DND-41 (cell line): ENCODE measurements around the gene RUVBL2.

Experiments used
- ATAC-seq: fragments of 200-7000 bp; cut with Tn5 transposase; 3 replicates; pipeline ENCODE4 v1.9.1; 2021; ENCODE audit warnings: low read depth; ENCODE audit not compliant: insufficient read depth
- DNase-seq: peaks from one replicate; pipeline ENCODE4 v3.0.0-alpha.2; 2020
- H2AFZ ChIP-seq: 2 replicates; pipeline ENCODE4 v1.6.0; 2012; ENCODE audit warnings: low read depth, low read length
- H3K27ac ChIP-seq: 2 replicates; pipeline ENCODE4 v1.5.1; 2012; ENCODE audit warnings: low read length, inconsistent platforms
- H3K27me3 ChIP-seq: fragments of 200-600 bp; sonication (generic); 2 replicates; pipeline ENCODE4 v1.6.0; 2012; ENCODE audit warnings: low read length, mild to moderate bottlenecking, inconsistent platforms; ENCODE audit not compliant: insufficient read depth, poor library complexity
- H3K36me3 ChIP-seq: 2 replicates; pipeline ENCODE4 v1.5.1; 2012; ENCODE audit warnings: low read length, inconsistent platforms; ENCODE audit not compliant: insufficient read depth
- H3K4me1 ChIP-seq: 2 replicates; pipeline ENCODE4 v1.5.1; 2012; ENCODE audit warnings: mild to moderate bottlenecking, low read length; ENCODE audit not compliant: insufficient read depth
- H3K4me2 ChIP-seq: 2 replicates; pipeline ENCODE4 v1.6.0; 2012; ENCODE audit warnings: mild to moderate bottlenecking, moderate library complexity, low read length, inconsistent platforms; ENCODE audit not compliant: insufficient read depth
- H3K4me3 ChIP-seq, 2 experiments: fragments of 200-600 bp in 1 of 2; shearing (Covaris generic) in 1 of 2; 2 replicates each; pipeline ENCODE4 v1.5.1; 2012 to 2016; ENCODE audit warnings: inconsistent platforms in 2 of 2, low read length in 2 of 2, mild to moderate bottlenecking in 2 of 2, low read depth in 1 of 2, moderate library complexity in 1 of 2
- H3K79me2 ChIP-seq: 2 replicates; pipeline ENCODE4 v1.6.0; 2012; ENCODE audit warnings: low read length, inconsistent platforms; ENCODE audit not compliant: insufficient read depth
- H3K9ac ChIP-seq: 2 replicates; pipeline ENCODE4 v1.6.0; 2012; ENCODE audit warnings: low read depth, mild to moderate bottlenecking, inconsistent platforms, low read length, moderate library complexity
- H3K9me3 ChIP-seq: 2 replicates; pipeline ENCODE4 v1.5.1; 2012; ENCODE audit warnings: low read length, moderate library complexity, mild to moderate bottlenecking, inconsistent platforms; ENCODE audit not compliant: insufficient read depth, severe bottlenecking
- H4K20me1 ChIP-seq: 2 replicates; pipeline ENCODE4 v1.6.0; 2012; ENCODE audit warnings: low read length; ENCODE audit not compliant: insufficient read depth
- EZH2 ChIP-seq: IDR thresholded peaks from 3 replicates; pipeline ENCODE4 v1.6.1; 2012; ENCODE audit warnings: borderline replicate concordance, low read depth, mild to moderate bottlenecking, moderate library complexity, low read length, inconsistent platforms; ENCODE audit not compliant: severe bottlenecking
- TF ChIP-seq, protein P1 (sequence below): IDR thresholded peaks from 2 replicates; pipeline ENCODE4 v1.5.1; 2012; ENCODE audit warnings: borderline replicate concordance, low read length, moderate library complexity, mild to moderate bottlenecking; ENCODE audit not compliant: poor library complexity, severe bottlenecking; ENCODE audit errors: extremely low read depth

RUVBL2 gene

DNA sequence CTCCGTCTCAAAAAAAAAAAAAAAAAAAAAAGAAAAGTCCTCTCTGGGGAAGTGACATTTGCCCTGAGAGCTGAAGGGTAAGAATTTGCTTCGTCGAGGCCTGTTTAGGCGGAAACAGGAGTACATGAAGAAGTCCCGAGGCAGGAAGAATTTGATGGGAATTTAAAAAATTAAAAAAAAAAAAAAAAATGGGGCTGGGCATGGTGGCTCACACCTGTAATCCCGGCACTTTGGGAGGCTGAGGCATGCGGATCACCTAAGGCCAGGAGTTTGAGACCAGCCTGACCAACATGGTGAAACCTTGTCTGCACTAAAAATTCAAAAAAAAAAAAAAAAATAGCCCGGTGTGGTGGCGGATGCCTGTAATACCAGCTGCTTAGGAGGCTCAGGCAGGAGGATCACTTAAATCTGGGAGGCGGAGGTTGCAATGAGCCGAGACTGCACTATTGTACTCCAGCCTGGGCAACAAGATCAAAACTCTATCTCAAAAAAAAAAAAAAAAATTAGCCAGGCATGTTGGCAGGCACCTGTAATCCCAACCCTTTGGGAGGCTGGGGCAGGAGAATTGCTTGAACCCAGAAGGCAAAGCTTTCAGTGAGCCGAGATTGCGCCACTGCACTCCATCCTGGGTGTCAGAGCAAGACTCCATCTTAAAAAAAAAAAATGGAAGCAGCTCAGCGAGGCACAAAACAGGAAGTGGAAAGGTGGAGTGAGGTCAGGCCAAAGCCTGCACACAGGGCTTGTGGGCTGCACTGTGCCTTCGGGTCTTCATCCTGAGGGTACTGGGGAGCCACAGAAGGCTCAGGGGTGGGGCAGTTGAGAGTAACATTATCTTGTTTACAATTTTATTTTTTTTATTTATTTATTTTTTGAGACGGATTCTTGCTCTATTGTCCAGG lies 34.1 kb upstream of the RUVBL2 start:
- no peaks in the 10 kb centered on the region for H3K9me3 ChIP-seq
- DNase-seq (peak; percentile 43), ATAC-seq (no peak)
- no peak for TF ChIP-seq EZH2
- TF ChIP-seq, protein P1, sequence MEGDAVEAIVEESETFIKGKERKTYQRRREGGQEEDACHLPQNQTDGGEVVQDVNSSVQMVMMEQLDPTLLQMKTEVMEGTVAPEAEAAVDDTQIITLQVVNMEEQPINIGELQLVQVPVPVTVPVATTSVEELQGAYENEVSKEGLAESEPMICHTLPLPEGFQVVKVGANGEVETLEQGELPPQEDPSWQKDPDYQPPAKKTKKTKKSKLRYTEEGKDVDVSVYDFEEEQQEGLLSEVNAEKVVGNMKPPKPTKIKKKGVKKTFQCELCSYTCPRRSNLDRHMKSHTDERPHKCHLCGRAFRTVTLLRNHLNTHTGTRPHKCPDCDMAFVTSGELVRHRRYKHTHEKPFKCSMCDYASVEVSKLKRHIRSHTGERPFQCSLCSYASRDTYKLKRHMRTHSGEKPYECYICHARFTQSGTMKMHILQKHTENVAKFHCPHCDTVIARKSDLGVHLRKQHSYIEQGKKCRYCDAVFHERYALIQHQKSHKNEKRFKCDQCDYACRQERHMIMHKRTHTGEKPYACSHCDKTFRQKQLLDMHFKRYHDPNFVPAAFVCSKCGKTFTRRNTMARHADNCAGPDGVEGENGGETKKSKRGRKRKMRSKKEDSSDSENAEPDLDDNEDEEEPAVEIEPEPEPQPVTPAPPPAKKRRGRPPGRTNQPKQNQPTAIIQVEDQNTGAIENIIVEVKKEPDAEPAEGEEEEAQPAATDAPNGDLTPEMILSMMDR: no peak
- peaks cover 18% of the 10 kb centered on the region for H3K36me3 ChIP-seq
- peaks cover 28% of the 10 kb centered on the region for H3K79me2 ChIP-seq
- no peak overlapping the region for H2AFZ ChIP-seq
- 0 out of 2 replicates have a peak, but pooled peaks cover 3% of the 10 kb centered on the region for H4K20me1 ChIP-seq
- no peak overlapping the region for H3K4me3 ChIP-seq
- H3K4me1 ChIP-seq: peaks cover 38% of the 10 kb centered on the region
- no peak overlapping the region for H3K9ac ChIP-seq
- no peak overlapping the region for H3K27ac ChIP-seq
- no peaks in the 10 kb centered on the region for H3K27me3 ChIP-seq
- no peak overlapping the region for H3K4me2 ChIP-seq

GRCh38 chr19:48961051-48961649 lies 32.5 kb upstream of the RUVBL2 start:
- no peaks in the 10 kb centered on the region for H3K27me3 ChIP-seq
- no peaks in the 10 kb centered on the region for H3K9me3 ChIP-seq
- DNase-seq: no peak
- peaks cover 25% of the 10 kb centered on the region for H3K79me2 ChIP-seq
- peaks cover 33% of the 10 kb centered on the region for H3K4me1 ChIP-seq
- H3K9ac ChIP-seq: no peak overlapping the region
- no peak overlapping the region for H3K27ac ChIP-seq
- H4K20me1 ChIP-seq: peaks cover 3% of the 10 kb centered on the region
- ATAC-seq: no peak
- no peak overlapping the region for H3K4me2 ChIP-seq
- no peak for TF ChIP-seq EZH2
- TF ChIP-seq, protein P1: no peak
- no peak overlapping the region for H3K4me3 ChIP-seq
- H2AFZ ChIP-seq: no peak overlapping the region
- H3K36me3 ChIP-seq: peaks cover 15% of the 10 kb centered on the region

- Histone ChIP-seq H3K36me3 (peaks cover 17% of the 10 kb centered on the region), H4K20me1 (peaks cover 8% of the 10 kb centered on the region), H3K27me3 (no peaks in the 10 kb centered on the region), H3K4me2 (no peak overlapping the region), H3K4me1 (peaks cover 35% of the 10 kb centered on the region), H3K9me3 (no peaks in the 10 kb centered on the region), H2AFZ (no peak overlapping the region), H3K27ac (no peak overlapping the region), H3K79me2 (peaks cover 28% of the 10 kb centered on the region), H3K9ac (no peak overlapping the region), H3K4me3 (no peak overlapping the region)
- ATAC-seq: no peak
- TF ChIP-seq, protein P1: no peak
- no peak for TF ChIP-seq EZH2
- DNase-seq: no peak
Observed at GRCh38 chr19:48961673-48962028, 32.0 kb upstream of the RUVBL2 start.
